Activated naive CD4-positive, alpha-beta T cell treated with anti-CD3 and anti-CD28 coated beads for 36 hours (primary cell): ENCODE measurements around the gene HOATZ. TPM values are rescaled to one million over a fixed set of nuclear protein-coding genes. Genes with fewer than 3 reads are reported as not detected.

ENCODE experiments used
- CTCF ChIA-PET: fragments of 350-600 bp; sonication (Branson Sonifier 250); formaldehyde crosslinking; loops from one replicate; lab custom pipeline; 2021; ENCODE audit warnings: antibody characterized with exemption; lab: Charles Lee
- DNase-seq: peaks from one replicate; pipeline ENCODE4 v3.0.0-alpha.2; 2020
- H3K27ac Mint-ChIP-seq: one replicate; pipeline ENCODE4 v1.8.0; 2021; ENCODE audit warnings: mild to moderate bottlenecking, mixed read lengths
- H3K27me3 Mint-ChIP-seq: one replicate; pipeline ENCODE4 v1.8.0; 2021; ENCODE audit warnings: low read depth, mixed read lengths
- H3K36me3 Mint-ChIP-seq: one replicate; pipeline ENCODE4 v1.8.0; 2021; ENCODE audit warnings: low read depth, mixed read lengths
- H3K4me1 Mint-ChIP-seq: one replicate; pipeline ENCODE4 v1.8.0; 2021; ENCODE audit warnings: low read depth, mixed read lengths
- H3K4me3 Mint-ChIP-seq: one replicate; pipeline ENCODE4 v1.8.0; 2021; ENCODE audit warnings: mild to moderate bottlenecking, moderate library complexity, mixed read lengths
- H3K9me3 Mint-ChIP-seq: one replicate; pipeline ENCODE4 v1.8.0; 2021; ENCODE audit warnings: mixed read lengths
- intact Hi-C: fragments of 100-400 bp; cut with micrococcal nuclease; formaldehyde crosslinking; loops from one replicate; pipeline ENCODE4 v1.15.1; 2023
- microRNA-seq: library from miRNA; unstranded; fragments of <30 nt; microRNA quantifications from one replicate; pipeline ENCODE4 v1.2.0, GENCODE V29; 2022; ENCODE audit warnings: borderline microRNAs expressed, borderline replicate concordance
- total RNA-seq, 2 experiments: library from RNA; stranded (reverse); gene quantifications; one replicate each; pipeline ENCODE4 v1.2.3, GENCODE V29; 2021

Gene HOATZ
- total RNA-seq, 2 experiments from 2014 or later, result not detected

DNA sequence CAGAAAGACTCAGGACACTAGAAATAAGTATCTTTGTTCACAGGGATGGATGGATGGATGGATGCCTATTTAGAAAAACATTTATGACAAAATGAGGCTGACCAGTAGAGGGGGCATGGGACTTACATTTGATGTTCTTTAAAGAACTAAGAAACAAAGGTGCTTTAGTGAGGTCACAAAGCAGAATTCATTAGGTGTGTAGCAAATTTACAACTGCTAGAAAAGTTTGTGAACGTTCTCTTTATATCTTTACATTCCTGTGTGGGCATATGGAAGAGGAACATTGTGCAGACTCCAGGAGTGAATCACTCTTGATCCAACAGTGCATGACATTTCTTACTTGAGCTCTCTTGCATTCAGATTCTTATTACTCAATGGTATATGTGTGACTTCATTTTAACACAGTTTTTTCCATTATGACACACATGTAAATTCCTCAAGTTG lies 71.8 kb downstream of the HOATZ start:
- peaks cover 2% of the 10 kb centered on the region for H3K27me3 Mint-ChIP-seq
- peak; percentile 69 for DNase-seq
- H3K4me3 Mint-ChIP-seq, result no peak overlapping the region
- no peaks in the 10 kb centered on the region for H3K9me3 Mint-ChIP-seq
- CTCF ChIA-PET, result interaction anchor here (0.6 to 3.1 kb wide), 18 partner anchors 11 to 285 kb away, joined by 3 to 43 read pairs (median 3); partner anchors contain the start of gene ALG9
- intact Hi-C loops, result loop anchor here (1.0 to 2.0 kb wide), 3 partner anchors 22 to 255 kb away; no protein-coding TSS in a partner anchor
- no peak overlapping the region for H3K27ac Mint-ChIP-seq
- no peaks in the 10 kb centered on the region for H3K36me3 Mint-ChIP-seq
- no peaks in the 10 kb centered on the region for H3K4me1 Mint-ChIP-seq

Small RNA genes lying within 50 kb of the gene (microRNA-seq; reads per million reads assigned to microRNA genes)
- 2.7 reads per million for gene MIR34B
- 37.3 reads per million, percentile 46 among the genes with 10 or more reads in this experiment for gene MIR34C

Other genes starting within 250 kb of the HOATZ start
- not detected for gene POU2AF3, start 216.2 kb upstream of the HOATZ start, total RNA-seq
- under 1 TPM; 0.48 to 0.62 TPM for gene POU2AF1, start 135.5 kb upstream of the HOATZ start, total RNA-seq
- gene BTG4, start 2.4 kb upstream of the HOATZ start, total RNA-seq, result not detected
- 1 to 10 TPM; 3.5 to 4.1 TPM for gene LAYN, start 25.9 kb downstream of the HOATZ start, total RNA-seq
- 1 to 10 TPM; 3.5 to 3.8 TPM for gene SIK2, start 87.7 kb downstream of the HOATZ start, total RNA-seq